NCI-H748 (cell line): ENCODE data around the gene SLC22A3.

Source experiments
- DNase-seq: peaks from one replicate; lab custom pipeline; 2025; ENCODE audit not compliant: unreplicated experiment; lab: John Stamatoyannopoulos, UW

Gene SLC22A3

GRCh38 chr6:160333101-160333500 is 15.1 kb upstream of the SLC22A3 start:
- no peak for DNase-seq

- no peak for DNase-seq
These were observed 14.3 kb upstream of the SLC22A3 start for GRCh38 chr6:160333841-160334240.

- DNase-seq = no peak
These were observed 12.0 kb upstream of the SLC22A3 start for GRCh38 chr6:160336200-160336599.

- no peak for DNase-seq
These were observed 10.9 kb upstream of the SLC22A3 start for GRCh38 chr6:160337301-160337700.

GRCh38 chr6:160337991-160338390 is 10.2 kb upstream of the SLC22A3 start:
- no peak for DNase-seq

GRCh38 chr6:160343144-160343543 is 5.0 kb upstream of the SLC22A3 start:
- DNase-seq = no peak

GRCh38 chr6:160344271-160344670 is 3.9 kb upstream of the SLC22A3 start:
- no peak for DNase-seq

GRCh38 chr6:160347259-160348222 is 637 bp upstream of the SLC22A3 start:
- no peak for DNase-seq

GRCh38 chr6:160349020-160349441 is 853 bp downstream of the SLC22A3 start:
- DNase-seq = no peak

- DNase-seq = no peak
These were observed 1.7 kb downstream of the SLC22A3 start for GRCh38 chr6:160349814-160350350.

GRCh38 chr6:160353950-160354496 is 5.8 kb downstream of the SLC22A3 start:
- no peak for DNase-seq

GRCh38 chr6:160355001-160355400 is 6.8 kb downstream of the SLC22A3 start:
- DNase-seq = no peak

- no peak for DNase-seq
These were observed 8.0 kb downstream of the SLC22A3 start for GRCh38 chr6:160356074-160356744.

GRCh38 chr6:160357088-160357487 is 8.9 kb downstream of the SLC22A3 start:
- DNase-seq = no peak

GRCh38 chr6:160358225-160359119 is 10.3 kb downstream of the SLC22A3 start:
- DNase-seq = no peak

- no peak for DNase-seq
These were observed 12.8 kb downstream of the SLC22A3 start for GRCh38 chr6:160360955-160361354.

GRCh38 chr6:160362556-160362955 is 14.4 kb downstream of the SLC22A3 start:
- no peak for DNase-seq

- DNase-seq = no peak
These were observed 15.1 kb downstream of the SLC22A3 start for GRCh38 chr6:160363016-160363996.

GRCh38 chr6:160365117-160365516 is 16.9 kb downstream of the SLC22A3 start:
- DNase-seq = no peak
